HG03571 (cell line): Measurements from ENCODE around the gene PDK3.
A peak's percentile ranks its signal among the peaks of the same experiment; 100 is the strongest.

Experiments used
- ATAC-seq: cut with Tn5 transposase; IDR thresholded peaks from one replicate; pipeline ENCODE4 v1.9.1; 2021; ENCODE audit not compliant: unreplicated experiment

The PDK3 gene

DNA sequence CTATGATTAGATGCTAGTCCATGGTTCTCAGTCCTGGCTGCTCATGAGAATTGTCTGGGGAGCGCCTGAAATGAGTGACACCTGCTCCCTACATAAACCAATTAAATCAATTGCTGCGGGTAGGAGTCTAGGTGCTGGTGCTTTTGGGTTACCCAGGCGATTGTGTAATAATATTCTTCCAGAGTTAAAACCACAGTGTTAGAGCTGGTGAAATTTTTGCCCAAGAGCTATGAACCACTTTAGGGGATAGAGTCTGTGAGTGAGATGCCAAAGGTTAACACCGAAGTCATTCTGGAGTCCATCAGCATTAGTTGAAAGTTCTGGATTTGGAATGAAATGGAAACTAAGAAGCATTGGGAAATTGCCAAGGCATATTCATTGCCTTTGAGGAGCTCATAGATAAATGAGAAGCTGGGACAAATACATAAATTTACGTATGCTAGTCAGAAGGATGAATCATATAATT is 15.3 kb downstream of the PDK3 start:
- peak; percentile 27 for ATAC-seq

DNA sequence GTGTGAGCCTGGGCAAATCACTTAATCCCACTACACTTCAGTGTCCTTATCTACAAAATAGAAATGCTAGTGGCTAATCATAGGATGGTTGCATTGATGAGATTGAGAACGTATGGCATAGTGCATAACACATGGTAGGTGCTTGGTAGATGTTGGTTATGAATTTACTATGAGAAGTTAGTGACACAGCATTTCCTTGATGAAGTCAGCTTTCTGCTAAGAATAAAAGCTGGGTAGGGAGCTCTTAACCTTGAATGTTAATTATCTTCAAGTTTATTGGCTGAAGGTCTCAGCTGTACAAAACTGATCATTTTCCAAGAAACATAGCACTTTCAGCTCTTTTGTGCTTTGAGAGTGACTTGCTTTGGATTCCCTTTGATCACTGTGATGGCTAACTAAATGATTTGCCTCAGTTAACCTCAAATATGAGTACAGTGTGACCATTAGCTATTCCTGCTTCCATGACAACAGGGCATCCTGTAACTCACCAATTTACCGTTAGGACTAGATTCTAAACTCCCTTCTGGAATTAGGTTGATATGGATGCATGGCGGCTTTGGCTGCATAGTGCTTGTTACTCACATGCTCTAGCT is 17.8 kb downstream of the PDK3 start:
- ATAC-seq = no peak

DNA sequence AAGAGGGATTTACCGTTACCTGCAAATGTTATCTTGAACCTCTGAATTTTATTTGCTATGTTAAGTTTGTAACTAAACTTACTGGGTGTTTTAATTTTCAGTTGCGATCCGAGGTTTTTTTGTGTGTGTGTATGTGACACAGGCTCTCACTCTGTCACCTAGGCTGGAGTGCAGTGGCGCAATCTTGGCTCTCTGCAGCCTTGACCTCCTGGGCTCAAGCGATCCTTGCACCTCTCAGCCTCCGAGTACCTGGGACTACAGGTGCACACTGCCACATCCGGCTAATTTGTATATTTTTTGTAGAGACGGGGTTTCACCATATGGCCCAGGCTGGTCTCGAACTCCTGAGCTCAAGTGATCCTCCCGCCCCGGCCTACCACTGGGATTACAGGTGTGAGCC is 18.5 kb downstream of the PDK3 start:
- no peak for ATAC-seq

DNA sequence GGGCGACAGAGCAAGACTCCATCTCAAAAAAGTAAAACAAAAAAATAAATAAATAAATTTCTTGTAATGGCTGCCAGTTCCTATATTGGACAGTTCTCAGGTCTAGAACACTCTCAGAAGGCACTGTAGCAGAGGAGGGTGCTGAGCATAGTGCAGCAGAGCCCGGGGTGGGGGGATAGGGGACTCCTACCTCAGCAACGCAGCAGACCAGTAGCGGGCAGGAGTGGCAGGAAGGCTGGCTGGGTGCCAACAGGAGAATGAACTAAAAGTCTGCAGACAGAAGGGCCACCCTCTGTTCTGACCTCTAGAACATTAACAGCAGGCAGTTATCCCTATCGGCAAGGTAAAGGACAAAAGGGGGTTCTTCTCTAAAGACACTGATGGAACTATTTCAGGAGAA is 20.2 kb downstream of the PDK3 start:
- ATAC-seq = no peak

DNA sequence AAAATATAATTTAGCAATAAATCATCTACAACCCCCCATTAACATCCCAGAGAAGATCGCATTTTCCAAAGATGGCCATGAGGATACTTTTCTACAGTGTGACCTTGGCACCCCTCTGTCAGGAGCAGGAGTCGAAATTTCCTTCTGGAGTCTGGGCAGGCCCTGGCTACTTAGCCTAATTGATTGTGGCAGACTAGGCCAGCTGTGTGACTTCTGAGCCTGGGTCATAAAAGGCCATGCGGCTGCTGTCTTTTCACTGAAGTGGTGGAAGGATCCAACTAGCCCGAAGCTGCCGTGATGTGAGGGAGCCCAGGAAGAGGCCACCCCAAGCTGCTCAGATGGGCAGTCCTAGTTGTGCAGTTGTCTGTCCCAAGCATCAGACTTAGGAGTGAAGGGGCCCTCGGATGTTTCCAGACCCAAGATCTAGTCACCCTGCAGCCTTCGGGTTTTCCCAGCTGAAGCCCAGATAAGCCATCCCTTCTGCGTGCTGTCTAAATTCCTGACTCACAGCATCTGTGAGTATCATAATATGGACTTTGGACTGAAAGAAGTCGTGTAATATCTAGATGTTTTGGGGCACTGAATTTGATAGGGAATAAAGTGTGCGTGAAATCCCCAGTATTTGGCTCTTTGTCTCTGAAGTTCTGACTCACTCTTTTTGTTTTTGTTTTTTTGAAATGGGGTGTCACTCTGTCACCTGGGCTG is 21.0 kb downstream of the PDK3 start:
- no peak for ATAC-seq

- ATAC-seq = no peak
These were observed 22.5 kb downstream of the PDK3 start for GRCh38 chrX:24487571-24487970.

DNA sequence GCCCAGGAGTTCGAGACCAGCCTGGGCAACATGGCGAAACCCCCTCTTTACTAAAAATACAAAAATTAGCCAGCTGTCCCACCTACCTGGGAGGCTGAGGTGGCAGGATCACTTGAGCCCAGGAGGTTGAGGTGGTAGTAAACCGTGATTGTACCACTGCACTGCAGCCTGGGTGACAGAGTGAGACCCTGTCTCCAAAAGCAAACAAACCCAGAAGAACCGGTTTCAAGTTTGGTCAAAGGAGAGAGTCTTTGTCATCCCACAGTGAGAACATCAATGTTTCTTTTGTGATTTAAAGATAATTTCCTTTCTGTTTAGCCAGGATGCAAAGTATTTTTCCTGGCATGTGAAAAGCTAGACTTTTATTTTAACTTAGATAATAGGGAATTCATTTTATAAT is 26.7 kb downstream of the PDK3 start:
- no peak for ATAC-seq

DNA sequence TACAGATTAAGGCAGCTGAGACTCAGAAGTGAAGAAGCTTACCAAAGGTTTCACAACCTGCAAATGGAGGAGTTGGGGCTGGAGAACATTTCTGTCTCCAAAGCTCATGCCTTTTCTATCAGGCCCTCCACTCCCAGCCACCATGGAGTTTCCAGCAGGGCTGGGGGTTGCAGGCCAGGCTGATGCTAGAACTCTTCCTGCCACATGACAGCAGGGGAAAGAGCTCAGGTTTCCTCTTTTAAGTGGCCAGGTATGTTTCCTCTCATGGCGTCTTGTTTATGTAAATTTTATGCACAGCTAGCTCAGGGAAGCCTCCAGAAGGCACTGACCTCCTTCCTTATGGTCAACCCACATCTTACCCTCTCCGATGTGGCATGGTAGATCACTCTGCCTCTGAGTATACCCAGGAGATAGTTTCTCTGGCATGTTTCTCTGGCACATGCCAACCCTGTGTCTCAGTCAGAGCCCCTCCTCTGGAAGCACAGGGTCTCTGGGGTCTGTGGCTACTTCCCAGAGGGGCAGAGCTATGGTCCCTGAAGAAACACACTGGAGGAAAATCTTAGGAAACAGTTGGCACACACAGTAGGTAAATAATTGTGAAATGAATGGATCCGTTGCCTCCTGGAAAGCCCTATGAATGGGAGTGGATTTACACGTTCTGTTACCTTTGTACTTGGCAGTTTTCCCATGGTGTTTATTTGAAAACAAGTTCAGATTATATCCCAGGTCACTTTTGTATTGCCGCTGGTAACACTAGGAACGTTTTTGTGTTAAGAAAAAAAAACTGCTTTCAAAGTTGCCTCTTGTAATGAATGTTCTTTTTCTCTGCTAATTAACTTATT is 28.9 kb downstream of the PDK3 start:
- no peak for ATAC-seq

- ATAC-seq = no peak
These were observed 29.6 kb downstream of the PDK3 start for GRCh38 chrX:24494647-24495075.

DNA sequence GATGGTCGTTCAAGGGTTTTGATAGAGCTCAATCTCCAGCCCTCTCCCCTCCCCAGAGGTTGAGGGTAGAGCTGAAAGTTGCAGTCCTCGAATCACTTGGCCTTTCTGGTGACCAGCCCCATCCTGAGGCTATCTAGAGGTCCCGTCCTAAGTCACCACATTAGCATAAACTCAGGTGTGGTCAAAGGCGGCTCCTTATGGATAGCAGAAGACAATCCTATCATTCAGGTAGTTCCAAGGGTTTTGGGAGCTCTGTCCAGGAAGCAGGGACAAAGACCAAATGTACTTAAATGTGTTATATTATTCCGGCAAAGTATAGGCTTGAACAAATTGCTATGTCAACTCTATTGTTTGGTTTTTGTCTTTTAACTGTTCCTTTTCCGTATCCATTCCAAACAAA is 30.6 kb downstream of the PDK3 start:
- ATAC-seq = no peak

- no peak for ATAC-seq
These were observed 33.1 kb downstream of the PDK3 start for GRCh38 chrX:24498181-24498580.

GRCh38 chrX:24498975-24499374 is 33.9 kb downstream of the PDK3 start:
- no peak for ATAC-seq

GRCh38 chrX:24506082-24506481 is 41.0 kb downstream of the PDK3 start:
- peak; percentile 61 for ATAC-seq

DNA sequence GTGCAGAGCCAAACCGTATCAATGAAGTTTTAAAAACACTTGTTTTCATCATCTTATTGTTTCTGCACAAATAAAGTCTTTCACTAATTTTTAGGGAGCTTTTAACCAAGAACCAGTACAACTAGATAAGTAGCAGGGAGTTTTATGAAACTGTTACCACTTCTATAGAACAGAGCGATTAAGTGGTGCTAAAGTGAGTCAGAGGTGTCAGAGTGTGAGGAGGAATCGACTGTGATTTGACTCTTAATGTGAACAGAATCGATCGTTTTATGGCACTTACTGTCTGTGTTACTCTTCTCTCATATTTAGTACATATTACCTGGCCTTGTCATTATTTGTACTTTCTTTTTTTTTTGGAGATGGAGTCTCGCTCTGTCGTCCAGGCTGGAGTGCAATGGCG is 43.3 kb downstream of the PDK3 start:
- no peak for ATAC-seq

DNA sequence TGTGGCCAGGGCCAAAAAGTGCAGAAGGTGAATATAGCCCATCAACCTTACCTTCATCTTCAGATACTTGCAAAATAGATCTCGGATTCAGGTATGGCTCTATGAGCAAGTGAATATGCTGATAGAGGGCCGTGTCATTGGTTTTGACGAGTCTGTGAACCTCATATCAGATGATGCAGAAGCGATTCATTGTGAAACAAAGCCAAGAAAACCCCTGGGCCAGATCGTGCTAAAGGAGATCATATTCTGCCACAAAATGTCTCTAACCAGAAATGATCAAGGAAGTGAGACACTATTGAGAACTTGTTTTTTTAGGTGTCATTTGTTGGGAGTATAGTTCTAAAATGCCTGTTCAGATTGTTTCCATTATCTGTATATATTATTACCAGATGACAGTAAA is 48.3 kb downstream of the PDK3 start:
- no peak for ATAC-seq

DNA sequence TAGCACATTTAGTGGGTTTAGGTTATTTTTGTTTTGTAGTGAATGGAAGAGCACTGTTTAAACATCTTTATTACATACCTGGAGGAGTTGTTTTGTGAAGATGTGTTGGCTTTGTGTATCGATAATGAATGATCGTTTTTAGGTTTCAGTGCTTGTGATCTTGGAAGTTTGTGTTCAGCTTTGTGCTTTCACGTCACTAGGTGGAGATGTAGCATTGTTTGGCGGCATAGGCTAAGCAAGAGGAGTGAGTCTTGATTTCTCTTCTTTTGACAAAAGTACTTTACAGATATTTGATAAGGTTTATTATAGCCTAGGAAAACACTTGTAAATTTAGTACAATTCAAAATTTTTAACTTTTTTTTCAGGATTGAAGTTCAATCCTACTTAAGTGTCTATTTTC is 50.4 kb downstream of the PDK3 start:
- ATAC-seq = no peak

DNA sequence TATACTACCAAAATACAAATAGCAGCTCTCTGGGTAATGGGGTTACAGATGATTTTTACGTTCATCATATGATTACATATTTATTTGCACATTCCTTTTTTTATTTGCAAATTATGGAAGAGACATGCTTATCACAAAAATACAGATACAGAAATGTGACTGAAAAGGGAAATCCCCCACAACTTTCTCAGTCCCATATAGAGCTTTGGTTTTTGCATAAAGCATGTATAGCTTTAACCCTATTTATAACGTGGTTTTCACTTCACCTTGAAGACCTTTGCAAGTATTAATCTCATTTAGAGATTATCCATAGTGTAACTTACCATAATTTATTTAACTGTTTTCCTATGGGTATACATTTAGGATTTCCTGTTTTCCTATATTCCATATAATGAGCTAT is 55.4 kb downstream of the PDK3 start:
- ATAC-seq = no peak

- ATAC-seq = no peak
These were observed 60.4 kb downstream of the PDK3 start for GRCh38 chrX:24525455-24525854.

GRCh38 chrX:24526616-24527015 is 61.5 kb downstream of the PDK3 start:
- ATAC-seq = no peak

DNA sequence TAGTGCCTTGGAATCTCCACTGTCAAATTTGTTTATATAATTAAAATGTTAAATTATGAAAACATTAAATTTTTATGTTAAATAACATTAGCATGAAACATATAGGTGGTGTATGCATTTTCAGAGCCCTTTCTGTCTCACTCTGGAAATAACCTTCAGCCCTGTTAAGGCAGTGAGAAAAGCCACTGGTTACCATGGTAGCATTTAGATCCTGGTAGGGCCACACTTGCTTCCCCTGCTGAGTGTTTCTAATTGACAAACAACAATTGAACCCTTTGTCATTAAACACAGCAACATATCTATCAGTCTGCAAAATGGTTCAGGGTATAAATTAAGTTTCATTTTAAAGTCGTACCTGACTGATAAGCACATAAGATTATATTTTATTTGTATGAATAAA is 63.5 kb downstream of the PDK3 start:
- no peak for ATAC-seq

DNA sequence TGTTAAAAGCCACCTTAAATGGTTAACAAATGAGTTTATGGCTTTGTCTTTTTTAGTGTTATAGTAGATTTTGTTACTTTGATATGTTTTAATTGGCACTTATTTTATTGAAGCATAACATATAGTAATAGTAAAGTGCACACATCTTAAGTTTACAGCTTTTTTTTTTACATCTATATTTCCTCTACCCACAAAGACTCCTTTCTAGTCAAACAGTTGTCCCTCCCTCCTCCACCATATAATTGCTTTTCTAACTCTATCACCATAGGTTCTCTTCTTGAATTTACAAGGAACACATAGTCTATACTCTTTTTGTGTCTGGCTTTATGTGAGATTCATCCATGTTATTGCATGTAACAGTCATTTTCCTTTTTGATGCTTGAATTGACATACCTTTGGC is 71.5 kb downstream of the PDK3 start:
- ATAC-seq = no peak

DNA sequence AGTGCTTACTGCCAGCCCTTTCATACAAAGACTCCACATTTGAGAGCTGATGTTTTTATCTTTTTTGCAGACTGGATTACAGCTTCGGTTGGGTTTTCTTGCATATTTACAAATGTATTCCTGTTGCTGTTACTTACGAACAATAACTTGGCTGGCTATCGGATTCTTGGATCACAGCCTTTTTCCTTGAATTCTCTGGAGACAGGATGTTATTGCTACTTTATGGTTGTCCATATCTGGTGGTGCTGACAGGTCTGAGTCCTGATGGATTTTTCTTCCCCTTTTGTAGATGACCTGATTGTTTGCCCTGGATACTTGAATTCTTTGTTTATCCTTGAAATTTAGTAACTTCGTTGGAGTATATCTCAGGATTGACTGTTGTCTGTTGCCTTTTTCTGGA is 77.7 kb downstream of the PDK3 start:
- ATAC-seq = no peak
